Activated CD8-positive, alpha-beta memory T cell treated with anti-CD3 and anti-CD28 coated beads for 4 hours (primary cell): ENCODE results near the gene UST.
"Not testable (repeated sequence)": the region's sequence is repeated elsewhere in the genome, so short reads cannot be mapped to it uniquely, and the experiment has no call there.

Experiments used
- DNase-seq, 2 donors: peaks; one replicate each; pipeline ENCODE4 v3.0.0-alpha.2; 2020; ENCODE audit warnings: low read depth in 2 of 2

UST gene

DNA sequence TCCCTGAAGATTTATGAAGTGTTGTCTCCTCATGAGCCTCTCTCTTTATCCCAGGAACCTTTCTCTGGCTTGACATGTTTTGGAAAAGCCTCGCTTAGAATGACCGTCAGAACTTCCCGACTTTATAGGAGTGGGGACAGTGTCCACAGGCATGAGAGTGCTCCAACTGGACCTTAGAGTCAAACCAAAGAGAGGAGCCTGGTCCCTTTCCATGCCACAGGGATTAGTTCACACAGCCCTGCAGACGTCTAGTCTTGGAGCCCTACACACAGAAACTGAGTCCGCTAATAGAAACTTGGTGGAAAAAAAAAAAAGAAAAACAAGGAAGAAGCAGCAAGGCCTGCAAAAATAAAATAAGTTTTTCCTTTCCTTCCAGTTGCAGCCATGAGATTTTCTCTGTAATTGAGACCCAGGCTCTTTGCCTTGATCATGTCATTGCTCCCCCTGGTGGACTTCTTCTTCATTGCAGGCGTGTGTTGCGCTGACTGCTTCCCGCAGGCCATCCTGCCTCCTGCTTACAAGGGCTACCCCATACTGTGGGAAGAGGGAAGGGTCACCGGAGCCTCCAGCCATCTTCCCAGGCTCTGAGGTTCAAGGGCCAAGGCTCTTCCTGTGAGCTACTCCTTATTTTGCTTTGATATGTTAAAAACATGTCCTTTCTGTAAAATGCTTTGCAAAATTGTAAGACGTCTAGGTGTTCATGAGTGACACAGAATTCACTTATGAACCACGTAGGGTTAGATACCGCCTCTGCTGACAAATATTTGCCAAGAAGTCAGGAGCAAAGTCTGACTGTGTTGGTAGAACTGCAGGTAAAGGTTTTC is 201.0 kb downstream of the UST start:
- DNase-seq, result peak; percentile 57 to 65

DNA sequence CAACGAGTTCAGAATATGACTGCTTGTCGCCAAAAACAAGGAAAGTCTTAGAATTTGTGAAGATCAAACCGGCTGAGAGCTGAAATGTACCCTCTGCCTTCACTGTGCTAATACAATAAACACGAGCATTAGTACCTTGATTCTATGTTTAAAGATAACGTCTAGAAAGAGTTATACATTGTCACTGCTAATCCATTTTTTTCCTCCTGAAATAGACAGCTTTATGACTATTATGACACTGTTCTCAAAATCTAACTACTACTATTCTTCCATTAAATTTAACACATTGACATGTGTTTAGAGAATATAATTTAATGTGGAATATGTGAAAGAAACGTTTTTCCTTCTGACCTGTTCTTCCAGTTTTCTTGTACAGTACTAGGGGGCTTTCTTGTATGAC is 204.8 kb downstream of the UST start:
- no peak for DNase-seq

DNA sequence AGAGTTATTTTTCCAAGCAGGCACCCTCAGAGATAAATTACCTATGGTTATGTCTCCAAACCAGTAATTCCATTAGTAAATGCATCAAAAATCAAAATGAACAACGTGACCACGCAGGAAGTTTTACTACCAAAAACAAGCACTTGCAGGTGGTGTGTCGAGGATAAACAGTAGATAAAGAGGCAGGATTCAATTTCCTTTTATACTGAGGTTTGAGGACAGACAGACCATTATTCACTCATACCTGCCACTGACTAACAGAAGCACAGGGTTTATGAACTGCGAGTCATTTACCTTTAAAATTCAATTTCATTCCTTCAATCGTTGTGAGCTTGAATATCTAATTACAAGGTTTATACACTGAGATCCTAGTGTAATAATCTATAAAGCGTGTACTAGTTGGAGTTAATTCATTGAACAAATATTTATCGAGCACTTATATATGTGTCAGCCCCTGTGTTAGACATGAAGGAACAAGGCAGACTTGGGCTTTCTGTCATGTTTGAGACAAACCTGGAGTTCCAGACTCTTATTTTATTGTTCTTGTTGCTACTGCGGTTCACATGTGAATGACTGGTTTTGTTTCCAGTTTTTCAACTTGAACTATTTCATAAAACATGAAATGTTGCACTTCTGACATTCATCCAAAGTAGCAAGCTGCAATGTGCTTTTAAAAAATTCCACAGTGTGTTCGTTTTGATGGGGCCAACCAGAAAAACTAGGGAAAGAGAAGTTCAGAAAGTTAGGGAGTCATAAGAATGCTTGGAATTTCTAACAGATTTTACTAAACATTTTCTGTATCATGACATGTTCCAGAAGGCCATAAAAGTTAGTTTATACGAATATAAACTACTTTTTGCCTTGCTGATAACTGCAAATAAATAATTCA is 205.6 kb downstream of the UST start:
- no peak for DNase-seq

DNA sequence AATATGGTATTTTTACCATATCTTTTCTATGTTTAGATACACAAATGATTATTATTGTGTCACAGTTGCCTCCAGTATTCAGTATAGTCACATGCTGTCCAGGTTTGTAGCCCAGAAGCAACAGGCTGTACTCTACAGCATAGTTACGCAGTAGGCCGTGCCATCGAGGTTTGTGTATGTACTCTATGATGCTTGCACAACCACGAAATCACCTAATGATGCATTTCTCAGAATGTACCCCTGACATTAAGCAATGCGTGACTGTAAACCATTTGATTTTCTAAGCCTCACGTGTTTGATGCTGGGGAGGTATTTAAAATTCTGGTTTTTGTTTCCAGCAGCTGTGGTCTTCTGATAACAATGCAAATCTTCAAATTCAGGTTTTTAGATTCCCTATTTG is 207.6 kb downstream of the UST start:
- no peak for DNase-seq

DNA sequence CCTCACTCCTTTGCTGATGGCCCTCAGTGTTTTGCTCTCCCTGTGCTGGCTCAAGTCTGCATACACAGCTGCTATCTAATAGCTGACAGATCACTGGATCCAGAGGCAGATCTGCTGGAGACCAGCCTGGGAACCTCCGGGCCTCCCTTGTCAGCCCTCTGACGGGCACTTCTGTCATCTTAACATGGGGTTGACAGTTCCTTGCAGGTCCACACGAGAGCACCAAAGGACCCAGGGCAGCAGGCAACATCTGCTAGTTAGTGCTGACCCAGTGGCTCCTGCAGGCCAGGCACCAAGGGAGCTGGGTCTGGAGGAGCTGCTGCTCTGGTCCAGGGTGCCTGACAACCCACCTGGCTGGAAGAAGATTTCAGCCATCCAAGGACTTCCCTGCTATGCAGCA is 208.1 kb downstream of the UST start:
- no peak for DNase-seq

DNA sequence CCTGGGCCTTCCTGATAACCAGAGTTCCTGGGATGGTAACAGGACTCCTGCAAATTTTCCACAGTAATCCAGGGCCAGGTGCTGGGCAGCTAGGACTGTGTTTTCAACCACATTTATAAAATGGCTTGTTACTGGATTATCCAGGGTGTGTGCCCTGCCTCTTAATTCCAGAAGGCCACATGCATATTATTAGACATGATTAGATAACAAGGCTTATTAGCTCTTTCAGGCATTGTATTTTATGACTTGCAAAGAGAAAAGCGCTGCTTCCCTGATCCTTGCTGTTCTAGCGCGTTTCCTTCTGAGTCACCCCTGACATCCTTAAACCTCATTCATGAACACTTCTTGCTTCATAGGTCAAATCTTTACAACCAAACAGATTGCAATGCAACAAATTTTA is 208.6 kb downstream of the UST start:
- DNase-seq, result no peak

DNA sequence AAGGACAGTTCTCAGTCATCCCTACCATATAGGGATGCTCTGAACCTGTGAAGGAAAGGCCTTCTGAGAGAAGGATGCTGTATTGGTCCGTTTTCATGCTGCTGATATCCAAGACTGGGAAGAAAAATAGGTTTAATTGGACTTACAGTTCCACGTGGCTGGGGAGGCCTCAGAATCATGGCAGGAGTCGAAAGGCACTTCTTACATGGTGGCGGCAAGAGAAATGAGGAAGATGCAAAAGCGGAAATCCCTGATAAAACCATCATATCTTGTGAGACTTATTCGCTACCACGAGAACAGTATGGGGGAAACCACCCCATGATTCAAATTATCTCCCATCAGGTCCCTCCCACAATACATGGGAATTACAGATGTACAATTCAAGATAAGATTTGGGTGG is 209.3 kb downstream of the UST start:
- DNase-seq, result not testable (repeated sequence)

DNA sequence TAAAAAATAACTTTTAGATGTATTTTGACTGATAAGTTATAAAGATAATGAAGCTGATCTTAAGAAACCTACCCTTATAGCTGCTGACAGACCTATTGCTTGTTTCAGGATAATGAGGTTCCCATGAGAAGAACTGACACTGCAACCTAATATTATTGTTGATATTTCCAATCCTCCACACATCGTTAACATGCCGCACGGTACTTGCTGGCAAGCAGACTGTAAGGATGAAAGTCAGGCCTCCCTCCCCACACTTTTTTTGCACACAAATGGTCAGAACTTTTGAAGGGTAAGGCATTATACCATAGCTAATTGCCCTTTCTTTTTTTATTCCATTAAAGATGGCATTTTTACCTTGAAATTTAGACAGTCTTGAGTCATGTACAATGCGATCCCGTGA is 210.9 kb downstream of the UST start:
- DNase-seq, result no peak

DNA sequence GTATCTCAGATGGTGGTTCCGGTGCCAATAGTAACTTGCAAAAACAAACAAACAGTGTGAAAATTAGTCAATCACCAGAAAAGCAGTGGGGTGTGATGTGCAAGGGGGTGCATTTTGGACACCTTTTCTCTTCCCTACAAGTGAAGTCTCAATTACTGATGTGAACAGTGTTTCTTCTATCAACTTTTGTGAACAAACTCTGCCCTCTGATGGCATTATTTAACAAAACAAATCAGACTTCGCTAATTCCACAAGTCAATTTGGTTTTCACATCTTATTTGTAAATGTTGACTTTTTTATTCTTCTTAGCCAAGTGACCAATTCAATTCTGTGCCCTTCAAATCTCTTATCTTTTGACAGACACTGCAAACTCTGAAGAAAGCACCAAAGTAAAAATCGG is 212.2 kb downstream of the UST start:
- DNase-seq, result no peak

DNA sequence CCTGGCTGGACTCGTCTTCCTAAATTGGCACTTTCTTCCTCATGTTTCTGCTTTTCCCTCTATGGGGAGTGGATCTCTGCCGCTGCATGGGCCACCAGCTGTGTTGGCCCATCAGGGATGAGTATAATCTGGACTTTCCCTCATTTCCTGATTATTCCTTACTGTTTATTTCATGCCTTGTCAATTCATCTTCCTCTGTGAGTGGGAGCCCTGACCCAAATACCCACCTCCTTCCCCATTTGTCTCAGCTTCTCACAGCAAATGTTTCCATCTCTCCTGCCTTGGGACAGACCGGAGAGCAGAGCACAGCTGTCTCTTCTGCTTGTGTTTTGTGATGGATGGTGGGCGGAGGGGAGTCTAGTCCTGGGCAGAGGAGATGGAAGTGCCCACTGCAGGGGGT is 212.7 kb downstream of the UST start:
- DNase-seq, result no peak

DNA sequence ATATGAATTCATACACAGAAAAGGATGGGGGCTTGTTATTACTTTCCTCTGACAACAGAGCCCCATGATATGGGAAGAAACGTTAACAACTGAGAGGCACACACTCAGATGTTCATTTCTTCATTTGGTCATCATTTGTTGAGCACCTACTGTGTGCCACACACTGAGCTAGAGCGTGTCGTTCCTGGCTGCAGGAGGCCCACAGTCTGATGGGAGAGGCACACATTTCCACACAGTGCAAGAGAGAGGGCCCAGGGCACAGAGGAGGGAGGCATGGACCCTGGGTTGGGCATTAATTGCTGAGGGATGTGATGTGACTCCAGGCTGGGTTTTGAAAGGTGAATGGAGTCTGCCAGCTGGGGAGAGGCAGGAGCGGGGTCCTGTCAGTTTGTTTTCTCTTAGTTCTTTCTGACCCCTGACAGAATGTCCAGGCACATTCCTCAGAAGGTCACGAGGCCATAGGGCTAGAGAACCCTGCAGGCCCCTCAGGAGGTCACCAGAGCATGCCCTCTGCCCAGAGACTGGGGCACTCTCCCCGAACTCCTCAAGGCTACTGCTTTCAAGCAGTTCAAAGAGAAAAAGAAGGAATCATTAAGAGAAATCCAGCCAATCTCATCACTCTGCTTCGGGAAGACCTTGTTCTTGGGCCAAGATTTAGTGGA is 216.2 kb downstream of the UST start:
- DNase-seq, result no peak

DNA sequence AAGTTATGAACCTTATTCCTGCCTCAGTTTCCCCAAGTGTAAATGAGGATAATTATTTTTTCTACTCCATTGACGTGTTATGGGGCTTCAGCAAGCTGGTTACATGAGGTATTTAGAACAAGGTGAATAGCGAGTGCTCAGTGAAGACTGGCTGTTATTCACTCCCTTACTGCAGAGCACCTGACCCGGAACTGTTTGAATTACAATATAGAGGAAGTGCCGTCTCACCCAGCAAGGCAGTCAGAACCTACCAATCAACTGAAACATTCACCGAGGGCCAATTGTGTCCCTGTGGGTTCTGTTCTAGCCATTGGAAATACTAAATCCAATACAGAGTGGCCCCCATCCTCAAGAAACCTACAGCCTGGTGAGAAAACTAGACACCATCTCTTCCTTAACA is 216.9 kb downstream of the UST start:
- no peak for DNase-seq

DNA sequence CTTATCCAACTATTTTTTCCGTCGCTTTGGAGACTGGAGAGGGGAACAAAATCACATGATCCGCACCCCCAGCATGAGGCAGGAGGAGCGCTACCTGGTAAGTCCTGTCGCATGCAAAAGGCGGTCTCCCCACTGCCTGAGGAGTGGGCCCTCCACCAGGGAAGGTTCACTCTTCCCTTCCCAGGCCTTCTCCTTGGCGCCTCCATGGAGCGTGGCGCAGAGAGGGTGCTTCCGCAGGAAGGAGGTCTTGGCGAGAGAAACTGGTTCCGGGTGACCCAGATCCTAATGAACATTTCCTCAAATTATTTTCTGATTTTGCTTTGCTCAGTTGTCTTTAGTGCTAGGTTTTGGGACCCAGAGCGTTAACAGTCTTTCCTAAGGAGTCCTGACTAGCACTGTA is 217.6 kb downstream of the UST start:
- no peak for DNase-seq

DNA sequence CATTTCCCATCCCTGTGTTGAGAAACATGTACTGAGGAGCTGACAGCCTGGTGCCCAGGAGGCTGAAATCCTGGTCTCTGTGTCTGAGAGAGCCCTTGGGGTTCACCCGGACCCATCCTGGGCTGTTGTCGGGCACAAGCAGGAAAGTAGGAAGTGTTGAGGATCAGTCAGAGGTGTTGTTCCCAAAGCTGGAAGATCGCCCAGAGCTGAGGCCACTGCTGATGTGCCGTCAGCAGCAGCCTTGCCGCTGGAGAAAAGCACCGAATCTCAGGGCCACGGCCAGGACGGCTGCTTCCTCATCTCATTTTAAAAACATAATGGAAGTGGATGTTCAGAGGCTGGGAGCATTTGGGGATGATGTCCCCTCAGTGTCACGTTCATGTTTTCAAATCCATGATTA is 218.5 kb downstream of the UST start:
- no peak for DNase-seq

DNA sequence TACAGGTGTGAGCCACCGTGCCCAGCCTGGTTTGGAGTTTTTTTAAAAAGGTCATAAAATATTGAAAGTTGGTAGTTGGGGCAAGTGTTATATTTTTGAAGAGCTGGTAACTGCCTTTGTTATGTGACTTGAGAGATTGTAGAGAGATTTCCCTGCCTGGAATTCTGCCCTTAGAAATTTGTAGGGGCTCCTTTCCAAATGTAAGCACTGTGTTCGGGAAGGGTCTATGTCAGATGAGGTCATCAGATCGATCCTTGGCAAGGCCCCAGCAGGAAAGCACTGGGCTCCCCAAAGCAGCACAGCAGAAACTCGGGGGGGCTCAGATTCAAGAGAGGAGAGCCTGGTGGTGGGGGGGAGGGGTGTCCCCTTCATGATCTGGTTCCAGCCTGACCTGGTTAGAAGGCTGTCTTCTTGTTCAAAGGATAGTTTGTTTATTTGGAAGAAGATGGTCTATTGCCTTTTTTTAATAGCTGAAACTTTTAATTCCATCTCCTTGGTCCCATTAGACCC is 220.2 kb downstream of the UST start:
- DNase-seq, result no peak

DNA sequence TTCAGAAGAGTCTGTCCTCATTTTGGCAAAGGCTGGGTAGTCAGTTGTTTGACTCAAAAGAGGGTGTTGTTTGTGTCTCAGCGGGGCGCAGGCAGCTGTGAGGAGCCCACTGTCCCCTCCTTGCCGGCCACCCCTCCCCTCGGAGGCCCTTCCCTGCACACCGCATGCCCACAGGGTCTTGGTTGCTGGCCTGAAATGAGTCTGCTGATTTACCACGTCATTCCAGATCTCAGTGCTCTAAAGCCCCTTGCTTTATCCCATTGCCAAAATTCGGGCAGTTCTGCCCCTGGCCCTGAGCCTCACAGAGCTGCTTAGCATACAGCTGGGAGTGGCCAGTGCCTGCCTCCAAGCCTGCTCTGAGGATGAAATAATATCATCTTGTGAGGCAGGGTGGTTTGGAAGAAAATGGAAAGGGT is 220.7 kb downstream of the UST start:
- no peak for DNase-seq

DNA sequence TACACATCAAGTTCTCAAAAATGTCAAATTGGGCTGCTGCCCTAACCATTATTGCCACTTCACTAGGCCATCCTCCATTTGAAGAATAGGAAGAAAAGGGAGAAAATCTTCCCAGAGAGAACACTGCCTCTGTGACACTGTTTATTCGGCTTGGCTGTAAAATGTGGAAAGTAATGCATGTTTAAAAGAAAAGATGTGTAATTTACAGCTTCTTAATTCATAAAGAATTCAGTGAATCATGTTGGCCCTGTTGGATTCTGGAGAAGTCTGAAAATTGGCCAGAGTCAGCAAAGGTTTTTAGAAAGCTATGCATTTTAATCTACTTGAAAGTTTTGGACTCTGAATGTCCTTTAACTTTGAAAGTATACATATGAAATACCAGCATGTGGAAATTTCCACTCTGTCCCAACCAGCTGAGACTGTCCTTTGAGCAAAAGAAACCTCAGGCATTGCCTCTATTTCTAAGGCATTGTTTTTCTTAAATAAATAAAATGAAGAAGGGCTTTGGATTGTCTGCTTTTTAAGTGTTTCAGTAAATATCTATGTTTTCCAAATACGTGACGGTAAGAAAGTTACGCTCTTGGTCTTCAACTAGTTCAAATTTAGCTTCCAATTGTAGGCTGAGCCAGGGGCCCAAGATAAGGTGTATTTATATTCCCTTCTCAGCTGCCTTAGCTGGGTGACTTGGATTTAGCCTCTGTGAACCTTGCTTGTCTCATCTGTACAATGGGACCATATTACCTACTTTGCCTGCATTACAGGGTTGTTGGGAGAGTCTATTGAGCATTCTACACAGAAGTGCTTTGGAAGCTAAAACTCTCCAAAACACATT is 222.2 kb downstream of the UST start:
- no peak for DNase-seq

DNA sequence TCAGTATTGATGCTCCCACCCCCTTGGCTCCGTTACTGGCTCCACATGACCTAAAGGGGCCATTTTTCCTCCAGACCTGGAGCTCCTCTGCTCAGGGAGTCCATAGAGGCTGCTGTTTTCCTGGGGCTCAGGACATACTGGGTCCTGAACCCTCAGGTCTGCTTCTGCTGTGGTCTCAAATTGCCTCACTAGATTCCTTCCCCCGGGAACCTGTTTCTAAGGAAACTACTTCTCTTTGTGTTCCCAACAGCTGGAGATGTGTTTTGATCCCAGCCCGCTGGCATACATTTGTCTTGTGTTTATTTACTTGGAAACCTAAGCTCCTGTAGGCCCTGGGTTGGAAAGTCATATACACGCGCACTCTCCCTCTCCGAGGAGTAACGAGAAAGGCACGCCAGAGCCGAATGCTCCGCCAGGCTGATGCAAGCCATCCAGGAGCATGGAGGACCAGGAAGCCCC is 222.8 kb downstream of the UST start:
- DNase-seq, result no peak

DNA sequence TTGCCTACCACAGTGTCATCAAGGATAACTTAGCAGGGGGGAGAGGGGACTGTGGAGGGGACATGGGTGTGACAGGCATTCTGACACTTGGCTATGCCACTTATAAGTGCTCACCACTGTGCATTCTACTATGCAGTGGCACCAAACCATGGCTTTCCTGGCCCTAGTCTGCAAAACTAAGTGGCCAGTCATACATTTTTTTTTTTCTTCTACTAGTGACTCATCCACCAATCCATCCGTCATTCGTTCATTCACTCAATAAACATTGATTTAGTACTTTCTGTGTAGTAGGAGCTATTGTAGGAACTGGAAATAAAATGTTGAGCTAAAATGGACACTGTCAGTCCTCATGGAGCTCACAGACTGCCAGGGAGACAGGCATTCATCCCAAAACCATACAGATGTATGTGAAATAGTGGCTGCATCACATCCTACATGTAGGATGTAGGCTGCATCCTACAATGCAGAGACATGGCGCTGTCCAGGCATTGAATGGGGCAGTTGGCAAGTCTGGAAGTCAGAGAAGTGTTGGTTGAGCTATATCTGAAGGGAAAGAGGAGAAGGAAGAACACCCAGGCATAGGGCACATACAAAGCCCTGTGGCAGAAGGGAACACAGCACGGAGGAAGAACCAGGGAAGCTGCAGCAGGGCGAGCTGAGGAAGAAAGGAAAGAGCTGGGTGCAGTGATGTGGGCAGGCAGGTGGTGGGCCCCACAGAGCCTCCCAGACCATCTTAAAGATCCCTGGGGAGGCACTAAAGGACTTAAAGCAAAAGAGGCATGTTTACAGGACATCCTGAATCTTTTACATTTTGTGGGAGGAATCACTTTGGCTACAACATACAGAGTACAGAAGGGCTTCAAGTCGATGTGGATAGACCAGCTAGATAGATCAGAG is 224.4 kb downstream of the UST start:
- DNase-seq, result no peak

DNA sequence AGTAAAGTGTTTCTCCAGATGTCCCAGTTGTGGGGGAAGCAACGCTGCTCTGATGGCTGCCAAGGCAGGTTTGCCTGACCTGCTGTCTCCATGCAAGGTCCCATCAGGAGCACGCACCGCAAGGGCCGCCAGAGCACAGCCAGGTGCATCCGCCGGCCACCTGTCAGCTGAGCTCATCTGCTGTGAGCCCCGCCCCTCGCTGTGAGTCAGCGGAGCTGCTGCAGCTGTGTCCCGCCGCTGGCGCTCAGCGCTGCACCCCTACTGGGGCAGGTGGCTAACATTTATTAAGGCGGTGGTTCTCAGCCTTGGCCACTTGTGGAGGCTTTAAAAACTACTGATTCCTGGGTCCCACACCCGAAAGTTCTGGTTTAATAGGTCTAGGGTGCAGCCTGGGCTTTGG is 225.7 kb downstream of the UST start:
- DNase-seq, result no peak
